HepG2 (cell line): Measurements from ENCODE around the gene OCLN. TPM values are rescaled to one million over a fixed set of nuclear protein-coding genes. Genes with fewer than 3 reads are reported as not detected.
"Not testable (repeated sequence)": the region's sequence is repeated elsewhere in the genome, so short reads cannot be mapped to it uniquely, and the experiment has no call there.

Experiments used
- ATAC-seq: fragments of 200-7000 bp; cut with Tn5 transposase; 3 replicates; pipeline ENCODE4 v1.9.1; 2020; ENCODE audit warnings: mild to moderate bottlenecking, moderate library complexity
- BruUV-seq: library from RNA; stranded (reverse); fragments of 400-500 nt; replicated peaks from 2 replicates; lab custom pipeline; 2021; lab: Mats Ljungman, UMichigan
- CTCF ChIA-PET: fragments of 300-600 bp; formaldehyde crosslinking; extraction: SDS; loops from one replicate; lab custom pipeline; 2021; ENCODE audit warnings: low total read pairs, inconsistent platforms, low intra/inter-chr PET ratio; lab: Yijun Ruan, JAX
- POLR2A ChIA-PET: fragments of 350-600 bp; sonication (Branson Sonifier 250); formaldehyde crosslinking; loops from one replicate; lab custom pipeline; 2020; ENCODE audit warnings: antibody characterized with exemption, inconsistent platforms; lab: Yijun Ruan, JAX
- DNase-seq: peaks from one replicate; pipeline ENCODE4 v3.0.0-alpha.2; 2015; ENCODE audit warnings: low spot score
- FAIRE-seq: peaks from 3 replicates; lab custom pipeline; 2011; peaks lifted over from hg19 to GRCh38; lab: Jason Lieb, UNC
- H2AFZ ChIP-seq: one replicate; pipeline ENCODE4 v1.6.1; 2011; ENCODE audit warnings: low read length, inconsistent platforms
- H3K27ac ChIP-seq: fragments of 300-600 bp; 3 replicates; pipeline ENCODE4 v1.8.0; 2011; ENCODE audit warnings: mixed run types, mild to moderate bottlenecking, mixed read lengths, low read length, inconsistent platforms; ENCODE audit not compliant: insufficient read depth; ENCODE audit errors: extremely low read length
- H3K27me3 ChIP-seq, 2 experiments: fragments of 200-600 bp in 1 of 2; 2 replicates in 1 of 2; 3 replicates in 1 of 2; pipeline versions ENCODE4 v1.6.0 to v1.8.0; 2011; ENCODE audit warnings: low read length in 2 of 2, mild to moderate bottlenecking in 2 of 2, moderate library complexity in 2 of 2, inconsistent platforms in 1 of 2; ENCODE audit not compliant: insufficient read depth in 2 of 2, control insufficient read depth in 1 of 2
- H3K36me3 ChIP-seq, 2 experiments: fragments of 200-600 bp in 1 of 2; replicated peaks in 1 of 2; 2 replicates in 1 of 2; 3 replicates in 1 of 2; pipeline versions ENCODE4 v1.5.1 to v1.8.0; 2011; ENCODE audit warnings: low read length in 2 of 2, inconsistent platforms in 1 of 2; ENCODE audit not compliant: insufficient read depth in 2 of 2, control insufficient read depth in 1 of 2
- H3K4me1 ChIP-seq: 2 replicates; pipeline ENCODE4 v1.5.1; 2012; ENCODE audit warnings: low read length, inconsistent platforms; ENCODE audit not compliant: insufficient read depth
- H3K4me2 ChIP-seq: 2 replicates; pipeline ENCODE4 v1.6.0; 2011; ENCODE audit warnings: low read depth, low read length, inconsistent platforms
- H3K4me3 ChIP-seq, 3 experiments: fragments of 200-600 bp in 1 of 3; sonication (generic), shearing (Covaris generic) in 1 of 3; replicated peaks in 1 of 3; 2 replicates each; pipeline ENCODE4 v1.5.1; 2011 to 2016; ENCODE audit warnings: low read length in 3 of 3, inconsistent platforms in 2 of 3, low read depth in 2 of 3, mild to moderate bottlenecking in 2 of 3, control low read depth in 1 of 3, mixed read lengths in 1 of 3; ENCODE audit not compliant: insufficient read depth in 1 of 3
- H3K79me2 ChIP-seq: one replicate; pipeline ENCODE4 v1.6.1; 2011; ENCODE audit warnings: low read length, inconsistent platforms; ENCODE audit not compliant: insufficient read depth
- H3K9ac ChIP-seq: 2 replicates; pipeline ENCODE4 v1.6.0; 2011; ENCODE audit warnings: mild to moderate bottlenecking, low read depth, low read length, inconsistent platforms; ENCODE audit not compliant: insufficient read depth
- H3K9me3 ChIP-seq: 2 replicates; pipeline ENCODE4 v1.5.1; 2012; ENCODE audit warnings: mild to moderate bottlenecking, low read length
- H4K20me1 ChIP-seq: 2 replicates; pipeline ENCODE4 v1.6.0; 2011; ENCODE audit warnings: inconsistent platforms, mild to moderate bottlenecking, low read length, moderate library complexity; ENCODE audit not compliant: insufficient read depth
- FOSL2 ChIP-seq: sonication (generic); formaldehyde crosslinking; IDR thresholded peaks from 2 replicates; pipeline ENCODE4 v1.4.0; 2020; ENCODE audit warnings: missing genetic modification reagents
- KLF16 ChIP-seq, 2 experiments: sonication (generic) in 1 of 2; formaldehyde crosslinking in 1 of 2; IDR thresholded peaks; 2 replicates each; pipeline versions ENCODE4 v1.6.1 to v1.8.0; 2016 to 2023; ENCODE audit warnings: missing genetic modification reagents in 2 of 2, missing compliant biosample characterization in 1 of 2
- SALL1 ChIP-seq: sonication (generic); formaldehyde crosslinking; IDR thresholded peaks from 2 replicates; pipeline ENCODE4 v1.8.0; 2022; ENCODE audit warnings: mild to moderate bottlenecking, missing genetic modification reagents
- ZBTB3 ChIP-seq: sonication (generic); formaldehyde crosslinking; IDR thresholded peaks from 2 replicates; pipeline ENCODE4 v1.4.0; 2020; ENCODE audit warnings: low read depth, mild to moderate bottlenecking, moderate library complexity, missing genetic modification reagents, borderline replicate concordance
- ZMYM3 ChIP-seq: sonication (generic); formaldehyde crosslinking; IDR thresholded peaks from 2 replicates; pipeline ENCODE4 v1.5.1; 2020; ENCODE audit warnings: mild to moderate bottlenecking, missing genetic modification reagents
- ZNF460 ChIP-seq: sonication (generic); formaldehyde crosslinking; IDR thresholded peaks from 2 replicates; pipeline ENCODE4 v1.5.1; 2020; ENCODE audit warnings: missing genetic modification reagents, mild to moderate bottlenecking, borderline replicate concordance
- ZNF501 ChIP-seq: sonication (generic); formaldehyde crosslinking; IDR thresholded peaks from 2 replicates; pipeline ENCODE4 v1.5.1; 2020; ENCODE audit warnings: mild to moderate bottlenecking, moderate library complexity, missing genetic modification reagents
- WGBS: methylation state at CpG from one replicate; pipeline ENCODE4 v1.1.6; 2017; ENCODE audit warnings: low lambda C conversion rate; 5-methylcytosine and 5-hydroxymethylcytosine counted together
- in situ Hi-C: cut with HindIII; loops from 2 replicates; pipeline ENCODE4 v1.10.0; 2017; ENCODE audit warnings: low pct_unique_long_range_greater_than_20kb; ENCODE audit not compliant: extremely low pct_ligation_motif_present
- intact Hi-C: fragments of 100-400 bp; cut with micrococcal nuclease; formaldehyde crosslinking; loops from one replicate; pipeline ENCODE4 v1.10.0; 2022; ENCODE audit not compliant: unreplicated experiment
- polyA plus RNA-seq, 8 experiments: library from polyadenylated mRNA; depleted of rRNA in 3 of 8; stranded (reverse) in 7 of 8; unstranded in 1 of 8; fragments of >200 nt; fragmentation: Illumina TruSeq in 4 of 8; extraction: Trizol in 4 of 8; gene quantifications; 2 replicates each; pipeline versions ENCODE4 v1.2.1 to v1.2.3, GENCODE V29; 2011 to 2016; ENCODE audit warnings: low read depth in 4 of 8, missing spikeins in 1 of 8, mixed read lengths in 1 of 8; ENCODE audit not compliant: insufficient read depth in 1 of 8
- total RNA-seq, 5 experiments: library from RNA; depleted of rRNA; stranded (reverse); fragments of >200 nt; fragmentation: Illumina TruSeq; extraction: Trizol; gene quantifications; 2 replicates each; pipeline ENCODE4 v1.2.3, GENCODE V29; 2016; ENCODE audit warnings: low read depth in 1 of 5
- TF ChIP-seq, protein P1 (sequence below): sonication (generic); formaldehyde crosslinking; IDR thresholded peaks from 2 replicates; pipeline ENCODE4 v1.4.0; 2020; ENCODE audit warnings: missing genetic modification reagents, mild to moderate bottlenecking, borderline replicate concordance
- TF ChIP-seq, protein P2 (sequence below): sonication (generic); formaldehyde crosslinking; IDR thresholded peaks from 2 replicates; pipeline ENCODE4 v1.4.0; 2020; ENCODE audit warnings: missing genetic modification reagents
- TF ChIP-seq, protein P3 (sequence below): sonication (generic); formaldehyde crosslinking; IDR thresholded peaks from 2 replicates; pipeline ENCODE4 v1.5.0; 2020; ENCODE audit warnings: mild to moderate bottlenecking, missing genetic modification reagents

The OCLN gene
- total and polyA plus RNA-seq, 2 of the 13 experiments (the other 11 are each of a cell fraction or from before 2014, with no cell fraction given), result 24.1 to 34.8 TPM

DNA sequence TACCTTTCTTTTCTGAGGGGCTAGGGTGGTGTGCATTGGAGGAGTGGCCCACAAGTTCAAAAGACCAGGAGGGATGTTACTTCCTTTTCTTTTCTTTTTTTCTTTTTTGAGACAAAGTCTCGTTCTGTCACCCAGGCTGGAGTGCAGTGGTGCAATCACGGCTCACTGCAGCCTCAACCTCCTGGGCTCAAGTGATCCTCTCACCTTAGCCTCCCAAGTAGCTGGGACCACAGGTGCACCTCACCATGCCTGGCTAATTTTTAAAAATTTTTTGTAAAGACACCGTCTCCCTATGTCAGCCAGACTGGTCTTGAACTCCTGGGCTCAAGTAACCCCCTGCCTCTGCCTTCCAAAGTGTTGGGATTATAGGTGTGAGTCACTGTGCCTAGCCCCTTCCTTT, 39.1 kb upstream of the OCLN start:
- BruUV-seq, ATAC-seq, H4K20me1 ChIP-seq, H3K9me3 ChIP-seq, H3K79me2 ChIP-seq, H2AFZ ChIP-seq, in situ Hi-C loops, DNase-seq, CTCF ChIA-PET, FAIRE-seq, H3K27me3 ChIP-seq, H3K36me3 ChIP-seq: not testable (repeated sequence)
- intact Hi-C loops, result loop anchor here (2.0 kb wide), 1 partner anchor 39 kb away; the partner anchor contains the start of gene MARVELD2
- H3K9ac ChIP-seq, result peak overlapping the region; percentile 39; the same call in 1 of the 2 replicates
- POLR2A ChIA-PET, result interaction anchor here (0.7 to 3.9 kb wide), 6 partner anchors 10 to 121 kb away, joined by 3 to 31 read pairs (median 10); partner anchors contain the start of genes CCDC125 and OCLN
- peak overlapping the region; percentile 91 for H3K27ac ChIP-seq
- WGBS, result 43% methylated on average over 3 of the region's 3 CpGs
- peaks cover 72% of the 10 kb centered on the region for H3K4me1 ChIP-seq
- peak overlapping the region in 1 of 3 experiments; percentile 6; a peak in 2 of 6 replicates for H3K4me3 ChIP-seq
- peak overlapping the region; percentile 82 for H3K4me2 ChIP-seq
- TF ChIP-seq, protein P1, sequence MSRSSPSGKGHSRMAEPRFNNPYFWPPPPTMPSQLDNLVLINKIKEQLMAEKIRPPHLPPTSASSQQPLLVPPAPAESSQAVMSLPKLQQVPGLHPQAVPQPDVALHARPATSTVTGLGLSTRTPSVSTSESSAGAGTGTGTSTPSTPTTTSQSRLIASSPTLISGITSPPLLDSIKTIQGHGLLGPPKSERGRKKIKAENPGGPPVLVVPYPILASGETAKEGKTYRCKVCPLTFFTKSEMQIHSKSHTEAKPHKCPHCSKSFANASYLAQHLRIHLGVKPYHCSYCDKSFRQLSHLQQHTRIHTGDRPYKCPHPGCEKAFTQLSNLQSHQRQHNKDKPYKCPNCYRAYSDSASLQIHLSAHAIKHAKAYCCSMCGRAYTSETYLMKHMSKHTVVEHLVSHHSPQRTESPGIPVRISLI (CRISPR knock-in tag), result peak; percentile 27; the same call in 1 of the 2 replicates
- 0 out of 4 replicates have a peak, but pooled peaks of 1 of the 2 experiments have one; percentile 29 for TF ChIP-seq KLF16 (CRISPR knock-in tag; IDR thresholded peaks at IDR 0.05)
- peak; percentile 19; the same call in 1 of the 2 replicates for TF ChIP-seq ZNF460 (CRISPR knock-in tag)
- TF ChIP-seq, protein P2, sequence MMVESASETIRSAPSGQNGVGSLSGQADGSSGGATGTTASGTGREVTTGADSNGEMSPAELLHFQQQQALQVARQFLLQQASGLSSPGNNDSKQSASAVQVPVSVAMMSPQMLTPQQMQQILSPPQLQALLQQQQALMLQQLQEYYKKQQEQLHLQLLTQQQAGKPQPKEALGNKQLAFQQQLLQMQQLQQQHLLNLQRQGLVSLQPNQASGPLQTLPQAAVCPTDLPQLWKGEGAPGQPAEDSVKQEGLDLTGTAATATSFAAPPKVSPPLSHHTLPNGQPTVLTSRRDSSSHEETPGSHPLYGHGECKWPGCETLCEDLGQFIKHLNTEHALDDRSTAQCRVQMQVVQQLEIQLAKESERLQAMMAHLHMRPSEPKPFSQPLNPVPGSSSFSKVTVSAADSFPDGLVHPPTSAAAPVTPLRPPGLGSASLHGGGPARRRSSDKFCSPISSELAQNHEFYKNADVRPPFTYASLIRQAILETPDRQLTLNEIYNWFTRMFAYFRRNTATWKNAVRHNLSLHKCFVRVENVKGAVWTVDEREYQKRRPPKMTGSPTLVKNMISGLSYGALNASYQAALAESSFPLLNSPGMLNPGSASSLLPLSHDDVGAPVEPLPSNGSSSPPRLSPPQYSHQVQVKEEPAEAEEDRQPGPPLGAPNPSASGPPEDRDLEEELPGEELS (CRISPR knock-in tag), result peak; percentile 11; the same call in 1 of the 2 replicates
- TF ChIP-seq FOSL2 (CRISPR knock-in tag), result peak; percentile 39; the same call in 1 of the 2 replicates
- TF ChIP-seq ZMYM3 (CRISPR knock-in tag), result peak; percentile 53; the same call in 1 of the 2 replicates
- TF ChIP-seq, protein P3, sequence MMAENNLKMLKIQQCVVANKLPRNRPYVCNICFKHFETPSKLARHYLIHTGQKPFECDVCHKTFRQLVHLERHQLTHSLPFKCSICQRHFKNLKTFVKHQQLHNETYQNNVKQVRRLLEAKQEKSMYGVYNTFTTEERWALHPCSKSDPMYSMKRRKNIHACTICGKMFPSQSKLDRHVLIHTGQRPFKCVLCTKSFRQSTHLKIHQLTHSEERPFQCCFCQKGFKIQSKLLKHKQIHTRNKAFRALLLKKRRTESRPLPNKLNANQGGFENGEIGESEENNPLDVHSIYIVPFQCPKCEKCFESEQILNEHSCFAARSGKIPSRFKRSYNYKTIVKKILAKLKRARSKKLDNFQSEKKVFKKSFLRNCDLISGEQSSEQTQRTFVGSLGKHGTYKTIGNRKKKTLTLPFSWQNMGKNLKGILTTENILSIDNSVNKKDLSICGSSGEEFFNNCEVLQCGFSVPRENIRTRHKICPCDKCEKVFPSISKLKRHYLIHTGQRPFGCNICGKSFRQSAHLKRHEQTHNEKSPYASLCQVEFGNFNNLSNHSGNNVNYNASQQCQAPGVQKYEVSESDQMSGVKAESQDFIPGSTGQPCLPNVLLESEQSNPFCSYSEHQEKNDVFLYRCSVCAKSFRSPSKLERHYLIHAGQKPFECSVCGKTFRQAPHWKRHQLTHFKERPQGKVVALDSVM (CRISPR knock-in tag), result peak; percentile 93
- TF ChIP-seq ZNF501 (CRISPR knock-in tag), result 0 out of 2 replicates have a peak, but pooled peaks have one; percentile 28
- peak; percentile 40; the same call in 1 of the 2 replicates for TF ChIP-seq ZBTB3
- TF ChIP-seq SALL1 (CRISPR knock-in tag), result 0 out of 2 replicates have a peak, but pooled peaks have one; percentile 12
